ENCODE measurements around the gene ISM2. TPM values are rescaled to one million over a fixed set of nuclear protein-coding genes. Genes with fewer than 3 reads are reported as not detected.

Gene ISM2
- total and polyA plus RNA-seq, 10 of the 15 experiments (the other 5 are each of a cell fraction or from before 2014, with no cell fraction given): 0.03 TPM; not detected in 9

DNA sequence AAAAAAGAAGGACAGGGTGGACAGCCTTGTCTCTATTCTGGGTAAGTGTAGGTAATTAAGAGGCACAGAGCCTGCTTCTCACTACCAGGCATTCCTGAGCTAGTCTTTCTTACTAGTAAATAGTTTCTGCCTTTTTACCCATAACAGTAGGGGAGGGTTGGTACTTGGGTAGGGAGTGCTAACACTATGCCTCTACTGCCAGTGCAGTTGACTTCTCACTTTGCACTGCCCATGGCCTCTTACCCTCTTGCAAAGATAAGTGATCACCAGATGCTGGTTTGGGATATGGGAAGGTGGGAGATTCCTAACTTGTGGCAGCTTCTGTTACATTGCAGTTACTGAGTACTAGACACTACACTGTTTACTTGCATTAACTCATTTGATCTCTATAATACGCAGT is 29.1 kb downstream of the ISM2 start (continued):
- no peak for TF ChIP-seq CHD2 (IDR thresholded peaks at IDR 0.05; ENCODE audit: borderline replicate concordance, low read depth, low read length)
- TF ChIP-seq, protein P1, sequence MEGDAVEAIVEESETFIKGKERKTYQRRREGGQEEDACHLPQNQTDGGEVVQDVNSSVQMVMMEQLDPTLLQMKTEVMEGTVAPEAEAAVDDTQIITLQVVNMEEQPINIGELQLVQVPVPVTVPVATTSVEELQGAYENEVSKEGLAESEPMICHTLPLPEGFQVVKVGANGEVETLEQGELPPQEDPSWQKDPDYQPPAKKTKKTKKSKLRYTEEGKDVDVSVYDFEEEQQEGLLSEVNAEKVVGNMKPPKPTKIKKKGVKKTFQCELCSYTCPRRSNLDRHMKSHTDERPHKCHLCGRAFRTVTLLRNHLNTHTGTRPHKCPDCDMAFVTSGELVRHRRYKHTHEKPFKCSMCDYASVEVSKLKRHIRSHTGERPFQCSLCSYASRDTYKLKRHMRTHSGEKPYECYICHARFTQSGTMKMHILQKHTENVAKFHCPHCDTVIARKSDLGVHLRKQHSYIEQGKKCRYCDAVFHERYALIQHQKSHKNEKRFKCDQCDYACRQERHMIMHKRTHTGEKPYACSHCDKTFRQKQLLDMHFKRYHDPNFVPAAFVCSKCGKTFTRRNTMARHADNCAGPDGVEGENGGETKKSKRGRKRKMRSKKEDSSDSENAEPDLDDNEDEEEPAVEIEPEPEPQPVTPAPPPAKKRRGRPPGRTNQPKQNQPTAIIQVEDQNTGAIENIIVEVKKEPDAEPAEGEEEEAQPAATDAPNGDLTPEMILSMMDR (IDR thresholded peaks at IDR 0.05 in 2 of 3, conservative IDR thresholded peaks at IDR 0.05 in 1 of 3; ENCODE audit: control insufficient read depth in 2 of 3, extremely low read depth in 1 of 3, insufficient read depth in 1 of 3, low read depth in 3 of 3, low read length in 3 of 3): no peak
- no peak for TF ChIP-seq ESRRA (IDR thresholded peaks at IDR 0.05; ENCODE audit: low read length)

- Histone ChIP-seq H3K27ac (ENCODE audit: control insufficient read depth, insufficient read depth) (no peak overlapping the region), H3K4me3 (no peak overlapping the region), H3K4me2 (ENCODE audit: control insufficient read depth, insufficient read depth) (no peak overlapping the region), H3K27me3 (replicated peaks in 1 of 2; ENCODE audit: control insufficient read depth in 2 of 2, insufficient read depth in 2 of 2, low read length in 1 of 2) (no peaks in the 10 kb centered on the region), H2AFZ (ENCODE audit: control insufficient read depth, low read depth, low read length) (no peak overlapping the region), H3K79me2 (ENCODE audit: control insufficient read depth, insufficient read depth, low read length) (no peaks in the 10 kb centered on the region), H3K9me3 (replicated peaks; ENCODE audit: control insufficient read depth, insufficient read depth, low read length) (no peaks in the 10 kb centered on the region), H3K4me1 (ENCODE audit: control insufficient read depth, insufficient read depth, low read length) (no peaks in the 10 kb centered on the region), H4K20me1 (ENCODE audit: control insufficient read depth, insufficient read depth) (no peaks in the 10 kb centered on the region), H3K9ac (ENCODE audit: control insufficient read depth, insufficient read depth, low read length) (no peak overlapping the region), H3K36me3 (ENCODE audit: control insufficient read depth in 2 of 2, insufficient read depth in 2 of 2, low read length in 1 of 2) (peaks cover 9 to 31% of the 10 kb centered on the region in 2 experiments)
- DNase-seq (ENCODE audit: low read depth, low spot score): no peak
- ChIA-PET RAD21 (ENCODE audit: unreplicated experiment) (no interaction called here), POLR2A (no interaction called here), SMC1A (ENCODE audit: uncharacterized antibody, unreplicated experiment) (interaction anchor here (2.8 kb wide), 1 partner anchor 10 kb away, joined by 12 read pairs; no protein-coding TSS in a partner anchor), CTCF (interaction anchor here (0.6 to 2.8 kb wide), 3 partner anchors 10 to 59 kb away, joined by 3 to 26 read pairs (median 3); no protein-coding TSS in a partner anchor)
- ATAC-seq: no peak
- FAIRE-seq: no peak
- no peak for TF ChIP-seq GABPA (IDR thresholded peaks at IDR 0.05; ENCODE audit: low read depth)
- no peak for TF ChIP-seq POLR2A (IDR thresholded peaks at IDR 0.05; ENCODE audit: low read depth, low read length)
- TF ChIP-seq BRCA1 (IDR thresholded peaks at IDR 0.05; ENCODE audit: low read depth, low read length): no peak
- TF ChIP-seq ZBTB33 (IDR thresholded peaks at IDR 0.05): no peak
- no peak for TF ChIP-seq ZNF622 (IDR thresholded peaks at IDR 0.05)
- TF ChIP-seq GATAD2B (conservative IDR thresholded peaks at IDR 0.05; ENCODE audit: low read depth): no peak
- no peak for TF ChIP-seq PAX8 (IDR thresholded peaks at IDR 0.05)
- intact Hi-C loops (cut with micrococcal nuclease; ENCODE audit: unreplicated experiment) (no loop called here), in situ Hi-C loops (cut with MboI) (no loop called here)
- WGBS (ENCODE audit: insufficient coverage, insufficient replicate concordance, low lambda C conversion rate, missing lambda C conversion rate): 95% methylated on average over 14 of the region's 14 CpGs
- no TSS peak for BruUV-seq (replicated peaks)
Observed at GRCh38 chr14:77469067-77469505, 29.5 kb downstream of the ISM2 start.
